H9 (cell line): Measurements from ENCODE around the gene MPL. TPM values are rescaled to one million over a fixed set of nuclear protein-coding genes. Genes with fewer than 3 reads are reported as not detected.

Source experiments
- DNase-seq: peaks from one replicate; pipeline ENCODE4 v3.0.0-alpha.2; 2017
- H2AFZ ChIP-seq: one replicate; pipeline ENCODE4 v1.6.1; 2013; ENCODE audit warnings: mild to moderate bottlenecking, low read length, control low read depth, moderate library complexity
- H2AK5ac ChIP-seq: 2 replicates; pipeline ENCODE4 v1.6.1; 2013; ENCODE audit warnings: low read length, control low read depth, mixed read lengths; ENCODE audit not compliant: insufficient read length
- H2BK120ac ChIP-seq: one replicate; pipeline ENCODE4 v1.6.1; 2013; ENCODE audit warnings: low read depth, mild to moderate bottlenecking, low read length, control low read depth, inconsistent platforms; ENCODE audit not compliant: poor library complexity, severe bottlenecking
- H2BK12ac ChIP-seq: 2 replicates; pipeline ENCODE4 v1.6.1; 2013; ENCODE audit warnings: low read length, control low read depth, mixed read lengths, low read depth; ENCODE audit not compliant: insufficient read length
- H2BK15ac ChIP-seq: 2 replicates; pipeline ENCODE4 v1.6.1; 2013; ENCODE audit warnings: low read depth, low read length, control low read depth
- H2BK20ac ChIP-seq: one replicate; pipeline ENCODE4 v1.6.1; 2013; ENCODE audit warnings: low read depth, mild to moderate bottlenecking, low read length, control low read depth, inconsistent platforms; ENCODE audit not compliant: poor library complexity, severe bottlenecking
- H2BK5ac ChIP-seq: 2 replicates; pipeline ENCODE4 v1.6.1; 2013; ENCODE audit warnings: low read length, control low read depth, mixed read lengths; ENCODE audit not compliant: insufficient read length
- H3K14ac ChIP-seq: 2 replicates; pipeline ENCODE4 v1.6.1; 2013; ENCODE audit warnings: low read length, control low read depth; ENCODE audit not compliant: insufficient read depth
- H3K18ac ChIP-seq: 2 replicates; pipeline ENCODE4 v1.6.1; 2013; ENCODE audit warnings: low read depth, mild to moderate bottlenecking, mixed read lengths, low read length, control low read depth; ENCODE audit not compliant: insufficient read length
- H3K23ac ChIP-seq: 2 replicates; pipeline ENCODE4 v1.6.1; 2013; ENCODE audit warnings: low read length, control low read depth, mixed read lengths, low read depth; ENCODE audit not compliant: insufficient read length
- H3K23me2 ChIP-seq: 2 replicates; pipeline ENCODE4 v1.6.1; 2013; ENCODE audit warnings: low read depth, mild to moderate bottlenecking, mixed read lengths, low read length, control low read depth; ENCODE audit not compliant: insufficient read length, poor library complexity, severe bottlenecking
- H3K27ac ChIP-seq: 2 replicates; pipeline ENCODE4 v1.5.1; 2013; ENCODE audit warnings: low read length, control low read depth, mixed read lengths, low read depth; ENCODE audit not compliant: insufficient read length
- H3K27me3 ChIP-seq: 2 replicates; pipeline ENCODE4 v1.6.1; 2013; ENCODE audit warnings: low read length, control low read depth, inconsistent platforms; ENCODE audit not compliant: insufficient read depth
- H3K4ac ChIP-seq: 2 replicates; pipeline ENCODE4 v1.6.1; 2013; ENCODE audit warnings: low read depth, mild to moderate bottlenecking, control low read depth, inconsistent platforms, low read length, moderate library complexity
- H3K4me1 ChIP-seq: 2 replicates; pipeline ENCODE4 v1.6.1; 2013; ENCODE audit warnings: low read length, control low read depth, inconsistent platforms; ENCODE audit not compliant: insufficient read depth
- H3K4me2 ChIP-seq: 2 replicates; pipeline ENCODE4 v1.6.1; 2013; ENCODE audit warnings: low read length, control low read depth, mixed read lengths; ENCODE audit not compliant: insufficient read length, insufficient read depth
- H3K56ac ChIP-seq: 2 replicates; pipeline ENCODE4 v1.6.1; 2013; ENCODE audit warnings: low read depth, mild to moderate bottlenecking, mixed read lengths, low read length, control low read depth; ENCODE audit not compliant: insufficient read length
- H3K79me1 ChIP-seq: 2 replicates; pipeline ENCODE4 v1.6.1; 2013; ENCODE audit warnings: low read depth, mild to moderate bottlenecking, moderate library complexity, low read length, control low read depth, inconsistent platforms; ENCODE audit not compliant: insufficient read depth, poor library complexity, severe bottlenecking
- H3K79me2 ChIP-seq: 2 replicates; pipeline ENCODE4 v1.6.1; 2013; ENCODE audit warnings: low read length, control low read depth, inconsistent platforms; ENCODE audit not compliant: insufficient read depth
- H3K9ac ChIP-seq: 2 replicates; pipeline ENCODE4 v1.6.1; 2013; ENCODE audit warnings: low read length, control low read depth, mixed read lengths; ENCODE audit not compliant: insufficient read length; ENCODE audit errors: extremely low read depth
- H3K9me3 ChIP-seq: one replicate; pipeline ENCODE4 v1.6.1; 2013; ENCODE audit warnings: low read depth, low read length, inconsistent platforms; ENCODE audit not compliant: control insufficient read depth
- H3T11ph ChIP-seq: one replicate; pipeline ENCODE4 v1.6.1; 2013; ENCODE audit warnings: mild to moderate bottlenecking, low read length, control low read depth, inconsistent platforms
- H4K20me1 ChIP-seq: one replicate; pipeline ENCODE4 v1.6.1; 2013; ENCODE audit not compliant: control insufficient read depth, insufficient read length, insufficient read depth
- H4K5ac ChIP-seq: 2 replicates; pipeline ENCODE4 v1.6.1; 2013; ENCODE audit warnings: low read depth, mild to moderate bottlenecking, mixed read lengths, low read length, control low read depth; ENCODE audit not compliant: insufficient read length
- H4K8ac ChIP-seq: replicated peaks from 2 replicates; pipeline ENCODE4 v1.6.1; 2013; ENCODE audit warnings: low read length, control low read depth, mixed read lengths, low read depth; ENCODE audit not compliant: insufficient read length
- H4K91ac ChIP-seq: 2 replicates; pipeline ENCODE4 v1.6.1; 2013; ENCODE audit warnings: low read depth, mild to moderate bottlenecking, moderate library complexity, mixed read lengths, low read length, control low read depth; ENCODE audit not compliant: insufficient read length
- H3K27ac Mint-ChIP-seq, 3 experiments: 2 replicates in 2 of 3; 3 replicates in 1 of 3; pipeline ENCODE4 v1.8.0; 2020 to 2021; ENCODE audit warnings: mixed read lengths in 3 of 3, mild to moderate bottlenecking in 1 of 3, moderate library complexity in 1 of 3
- H3K27me3 Mint-ChIP-seq: 2 replicates; pipeline ENCODE4 v1.8.0; 2021; ENCODE audit warnings: low read depth, mild to moderate bottlenecking, moderate library complexity, mixed read lengths
- H3K36me3 Mint-ChIP-seq, 3 experiments: 2 replicates in 2 of 3; 3 replicates in 1 of 3; pipeline ENCODE4 v1.8.0; 2020 to 2021; ENCODE audit warnings: low read depth in 3 of 3, mixed read lengths in 3 of 3; ENCODE audit not compliant: insufficient read depth in 1 of 3
- H3K4me1 Mint-ChIP-seq, 2 experiments: 2 replicates each; pipeline ENCODE4 v1.8.0; 2020; ENCODE audit warnings: mixed read lengths in 2 of 2
- H3K4me3 Mint-ChIP-seq, 2 experiments: 2 replicates in 1 of 2; 3 replicates in 1 of 2; pipeline ENCODE4 v1.8.0; 2020 to 2021; ENCODE audit warnings: mild to moderate bottlenecking in 2 of 2, mixed read lengths in 2 of 2, moderate library complexity in 1 of 2
- H3K9me3 Mint-ChIP-seq, 2 experiments: 2 replicates in 1 of 2; 3 replicates in 1 of 2; pipeline ENCODE4 v1.8.0; 2020; ENCODE audit warnings: mild to moderate bottlenecking in 2 of 2, mixed read lengths in 2 of 2, moderate library complexity in 1 of 2
- WGBS: extraction: QIAGEN DNeasy Blood & Tissue Kit; methylation state at CpG from one replicate; pipeline ENCODE4 v1.1.7; 2013; ENCODE audit warnings: missing lambda C conversion rate, low lambda C conversion rate, mixed read lengths; ENCODE audit not compliant: insufficient read length; ENCODE audit errors: extremely low coverage; 5-methylcytosine and 5-hydroxymethylcytosine counted together
- total RNA-seq: library from RNA; stranded (reverse); gene quantifications from 2 replicates; pipeline ENCODE4 v1.2.1, GENCODE V29; 2021
- TF ChIP-seq, protein P1 (sequence below): fragments of 200-600 bp; sonication (generic); conservative IDR thresholded peaks from 3 replicates; pipeline ENCODE4 v1.8.0; 2021; ENCODE audit warnings: antibody characterized with exemption, mild to moderate bottlenecking

Gene MPL
- total RNA-seq, 1 experiment from 2014 or later: not detected

DNA sequence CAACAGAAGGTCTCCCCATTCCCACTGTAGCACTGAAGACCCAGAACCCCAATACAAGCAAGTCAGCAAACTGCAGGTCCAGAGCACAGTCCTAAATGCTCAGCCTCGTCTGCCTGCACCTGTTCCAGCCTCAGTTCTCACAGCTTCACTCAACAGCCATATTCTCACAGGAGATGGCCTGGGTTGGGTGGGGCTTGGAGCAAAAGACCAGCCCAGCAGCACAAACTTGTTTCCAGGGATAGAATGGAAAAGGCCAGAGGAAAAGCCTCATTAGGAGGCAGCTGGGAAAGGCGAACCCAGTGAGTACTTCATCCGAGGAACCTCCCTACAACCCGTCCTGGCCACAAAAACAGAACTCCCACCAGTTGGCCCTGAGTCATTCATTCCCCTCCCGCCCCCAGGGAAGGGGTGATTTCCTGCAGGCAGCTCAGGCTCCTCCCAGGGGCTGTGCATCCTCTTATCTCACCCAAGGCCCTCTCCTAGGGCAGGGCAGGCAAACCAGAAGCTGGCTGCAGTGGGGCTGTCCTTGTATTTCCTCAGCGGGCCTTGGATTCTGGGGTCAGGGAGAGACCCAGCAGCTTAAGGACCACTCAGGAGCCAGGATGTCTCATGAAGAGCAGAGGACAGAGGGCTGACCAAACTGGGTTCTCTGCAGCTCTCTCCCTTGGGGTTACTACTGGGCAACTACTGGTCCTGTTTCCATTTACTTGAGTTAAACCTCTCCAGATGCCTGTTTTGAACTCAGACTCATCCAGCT lies 7.4 kb upstream of the MPL start:
- Histone ChIP-seq H2BK20ac (no peak overlapping the region), H3K9me3 (no peaks in the 10 kb centered on the region), H3K56ac (no peak overlapping the region), H3K14ac (peak overlapping the region; percentile 61), H3K79me1 (no peaks in the 10 kb centered on the region), H3K4me2 (no peak overlapping the region), H3K18ac (no peak overlapping the region), H3T11ph (no peak overlapping the region), H4K8ac (no peak overlapping the region), H3K4me1 (no peaks in the 10 kb centered on the region), H4K20me1 (no peaks in the 10 kb centered on the region), H4K5ac (no peak overlapping the region), H3K27ac (no peak overlapping the region), H4K91ac (no peak overlapping the region), H3K4ac (no peak overlapping the region), H3K23me2 (no peaks in the 10 kb centered on the region), H2BK120ac (no peak overlapping the region), H2AFZ (no peak overlapping the region), H3K23ac (no peak overlapping the region), H3K9ac (no peak overlapping the region), H2BK5ac (no peak overlapping the region), H2AK5ac (no peak overlapping the region), H2BK15ac (0 out of 2 replicates have a peak overlapping the region, but pooled peaks have one; percentile 72), H3K79me2 (no peaks in the 10 kb centered on the region), H3K27me3 (no peaks in the 10 kb centered on the region), H2BK12ac (no peak overlapping the region)
- TF ChIP-seq, protein P1, sequence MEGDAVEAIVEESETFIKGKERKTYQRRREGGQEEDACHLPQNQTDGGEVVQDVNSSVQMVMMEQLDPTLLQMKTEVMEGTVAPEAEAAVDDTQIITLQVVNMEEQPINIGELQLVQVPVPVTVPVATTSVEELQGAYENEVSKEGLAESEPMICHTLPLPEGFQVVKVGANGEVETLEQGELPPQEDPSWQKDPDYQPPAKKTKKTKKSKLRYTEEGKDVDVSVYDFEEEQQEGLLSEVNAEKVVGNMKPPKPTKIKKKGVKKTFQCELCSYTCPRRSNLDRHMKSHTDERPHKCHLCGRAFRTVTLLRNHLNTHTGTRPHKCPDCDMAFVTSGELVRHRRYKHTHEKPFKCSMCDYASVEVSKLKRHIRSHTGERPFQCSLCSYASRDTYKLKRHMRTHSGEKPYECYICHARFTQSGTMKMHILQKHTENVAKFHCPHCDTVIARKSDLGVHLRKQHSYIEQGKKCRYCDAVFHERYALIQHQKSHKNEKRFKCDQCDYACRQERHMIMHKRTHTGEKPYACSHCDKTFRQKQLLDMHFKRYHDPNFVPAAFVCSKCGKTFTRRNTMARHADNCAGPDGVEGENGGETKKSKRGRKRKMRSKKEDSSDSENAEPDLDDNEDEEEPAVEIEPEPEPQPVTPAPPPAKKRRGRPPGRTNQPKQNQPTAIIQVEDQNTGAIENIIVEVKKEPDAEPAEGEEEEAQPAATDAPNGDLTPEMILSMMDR: no peak
- Mint-ChIP-seq H3K36me3 (peaks cover 0 to 8% (median 5%) of the 10 kb centered on the region in 3 experiments; a peak in 6 of 7 replicates), H3K4me3 (no peak overlapping the region), H3K4me1 (peaks cover 12 to 21% of the 10 kb centered on the region in 2 experiments), H3K27ac (peak overlapping the region in 1 of 3 experiments; percentile 44; a peak in 2 of 7 replicates), H3K27me3 (peaks cover 3% of the 10 kb centered on the region; the same call in 1 of the 2 replicates), H3K9me3 (peaks cover 17 to 25% of the 10 kb centered on the region in 2 experiments)
- DNase-seq: peak; percentile 76
- WGBS: no CpG with 5 or more reads among the region's 6 CpGs
